Measurements from ENCODE around the gene SND1.

DNA sequence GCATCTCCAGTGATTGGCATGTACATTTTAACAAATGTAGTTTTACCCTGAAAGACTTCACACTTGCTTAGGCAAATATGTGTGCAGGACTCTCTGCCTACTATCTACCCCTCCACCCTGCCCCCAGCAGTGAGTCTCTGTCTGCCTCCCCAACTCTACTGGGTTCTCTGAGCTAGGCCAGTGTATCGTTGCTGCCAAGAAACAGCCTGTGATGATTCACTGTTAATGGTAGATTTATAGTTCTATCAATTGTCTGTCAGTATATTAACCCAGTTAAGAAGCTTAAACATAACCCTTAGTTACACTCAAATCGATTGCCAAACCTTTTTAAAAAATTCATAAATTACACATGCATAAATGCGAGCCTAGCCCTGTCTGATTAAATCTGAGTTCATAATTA, 137.0 kb downstream of the SND1 start:
- TF ChIP-seq POLR2AphosphoS5 (IDR thresholded peaks at IDR 0.05; ENCODE audit: low read depth) = no peak
- TF ChIP-seq CTCF (IDR thresholded peaks at IDR 0.05; ENCODE audit: insufficient read depth, low read length) = no peak
- TF ChIP-seq, protein P1, sequence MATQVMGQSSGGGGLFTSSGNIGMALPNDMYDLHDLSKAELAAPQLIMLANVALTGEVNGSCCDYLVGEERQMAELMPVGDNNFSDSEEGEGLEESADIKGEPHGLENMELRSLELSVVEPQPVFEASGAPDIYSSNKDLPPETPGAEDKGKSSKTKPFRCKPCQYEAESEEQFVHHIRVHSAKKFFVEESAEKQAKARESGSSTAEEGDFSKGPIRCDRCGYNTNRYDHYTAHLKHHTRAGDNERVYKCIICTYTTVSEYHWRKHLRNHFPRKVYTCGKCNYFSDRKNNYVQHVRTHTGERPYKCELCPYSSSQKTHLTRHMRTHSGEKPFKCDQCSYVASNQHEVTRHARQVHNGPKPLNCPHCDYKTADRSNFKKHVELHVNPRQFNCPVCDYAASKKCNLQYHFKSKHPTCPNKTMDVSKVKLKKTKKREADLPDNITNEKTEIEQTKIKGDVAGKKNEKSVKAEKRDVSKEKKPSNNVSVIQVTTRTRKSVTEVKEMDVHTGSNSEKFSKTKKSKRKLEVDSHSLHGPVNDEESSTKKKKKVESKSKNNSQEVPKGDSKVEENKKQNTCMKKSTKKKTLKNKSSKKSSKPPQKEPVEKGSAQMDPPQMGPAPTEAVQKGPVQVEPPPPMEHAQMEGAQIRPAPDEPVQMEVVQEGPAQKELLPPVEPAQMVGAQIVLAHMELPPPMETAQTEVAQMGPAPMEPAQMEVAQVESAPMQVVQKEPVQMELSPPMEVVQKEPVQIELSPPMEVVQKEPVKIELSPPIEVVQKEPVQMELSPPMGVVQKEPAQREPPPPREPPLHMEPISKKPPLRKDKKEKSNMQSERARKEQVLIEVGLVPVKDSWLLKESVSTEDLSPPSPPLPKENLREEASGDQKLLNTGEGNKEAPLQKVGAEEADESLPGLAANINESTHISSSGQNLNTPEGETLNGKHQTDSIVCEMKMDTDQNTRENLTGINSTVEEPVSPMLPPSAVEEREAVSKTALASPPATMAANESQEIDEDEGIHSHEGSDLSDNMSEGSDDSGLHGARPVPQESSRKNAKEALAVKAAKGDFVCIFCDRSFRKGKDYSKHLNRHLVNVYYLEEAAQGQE (IDR thresholded peaks at IDR 0.05; ENCODE audit: insufficient replicate concordance, low read depth) = no peak
- no peak for TF ChIP-seq GABPA (IDR thresholded peaks at IDR 0.05; ENCODE audit: low read depth)
- TF ChIP-seq SPI1 (IDR thresholded peaks at IDR 0.05; ENCODE audit: borderline replicate concordance, low read depth) = no peak

All from HL-60 (cell line).